Measurements from ENCODE around the gene FAM111A. TPM values are rescaled to one million over a fixed set of nuclear protein-coding genes. Genes with fewer than 3 reads are reported as not detected.

The FAM111A gene
- total and polyA plus RNA-seq, 9 of the 15 experiments (the other 6 are each of a cell fraction or from before 2014, with no cell fraction given), result 14.8 to 30.6 (median 20.1) TPM

- TF ChIP-seq RERE (CRISPR knock-in tag; IDR thresholded peaks at IDR 0.05; ENCODE audit: borderline replicate concordance) (peak; percentile 99), KAT7 (CRISPR knock-in tag; IDR thresholded peaks at IDR 0.05; ENCODE audit: borderline replicate concordance) (peak; percentile 66; the same call in 1 of the 2 replicates), RCOR1 (IDR thresholded peaks at IDR 0.05; ENCODE audit: borderline replicate concordance in 1 of 2, low read depth in 2 of 2, low read length in 2 of 2) (peak in 1 of 2 experiments; percentile 7; a peak in 2 of 4 replicates), TBP (optimal IDR thresholded peaks at IDR 0.05; ENCODE audit: low read depth, low read length) (peak; percentile 42), PCBP2 (IDR thresholded peaks at IDR 0.05; ENCODE audit: low read depth, low read length, poor library complexity, severe bottlenecking) (no peak), ZNF511 (CRISPR knock-in tag; IDR thresholded peaks at IDR 0.05) (peak; percentile 99), ETV6 (IDR thresholded peaks at IDR 0.05; ENCODE audit: borderline replicate concordance in 1 of 2, low read depth in 2 of 2, low read length in 1 of 2) (no peak), ETV6 (CRISPR knock-in tag; IDR thresholded peaks at IDR 0.05; ENCODE audit: borderline replicate concordance) (peak; percentile 97), ELF2 (CRISPR knock-in tag; IDR thresholded peaks at IDR 0.05) (peak; percentile 81), FOXM1 (IDR thresholded peaks at IDR 0.05; ENCODE audit: low read depth) (peak; percentile 94), FOXM1 (CRISPR knock-in tag; IDR thresholded peaks at IDR 0.05; ENCODE audit: low read depth) (peak; percentile 99), ATF6 (CRISPR knock-in tag; IDR thresholded peaks at IDR 0.05) (peak; percentile 99), FOXJ3 (CRISPR knock-in tag; IDR thresholded peaks at IDR 0.05) (peak; percentile 54; the same call in 1 of the 2 replicates), ZKSCAN1 (IDR thresholded peaks at IDR 0.05; ENCODE audit: low read depth, low read length) (peak; percentile 48; the same call in 1 of the 2 replicates), KLF1 (tag; IDR thresholded peaks at IDR 0.05) (peak; percentile 77; the same call in 1 of the 2 replicates)
Observed at GRCh38 chr11:59144579-59145345, 2.1 kb downstream of the FAM111A start (continued).
